Urothelium cell line (cell line): ENCODE results near the gene ANO9.
"Not testable (repeated sequence)": the region's sequence is repeated elsewhere in the genome, so short reads cannot be mapped to it uniquely, and the experiment has no call there.

Experiments used
- DNase-seq: peaks from one replicate; pipeline ENCODE4 v3.0.0; 2011; ENCODE audit warnings: low spot score, mixed read lengths
- FAIRE-seq: peaks from 2 replicates; lab custom pipeline; 2011; peaks lifted over from hg19 to GRCh38; lab: Jason Lieb, UNC

ANO9 gene

DNA sequence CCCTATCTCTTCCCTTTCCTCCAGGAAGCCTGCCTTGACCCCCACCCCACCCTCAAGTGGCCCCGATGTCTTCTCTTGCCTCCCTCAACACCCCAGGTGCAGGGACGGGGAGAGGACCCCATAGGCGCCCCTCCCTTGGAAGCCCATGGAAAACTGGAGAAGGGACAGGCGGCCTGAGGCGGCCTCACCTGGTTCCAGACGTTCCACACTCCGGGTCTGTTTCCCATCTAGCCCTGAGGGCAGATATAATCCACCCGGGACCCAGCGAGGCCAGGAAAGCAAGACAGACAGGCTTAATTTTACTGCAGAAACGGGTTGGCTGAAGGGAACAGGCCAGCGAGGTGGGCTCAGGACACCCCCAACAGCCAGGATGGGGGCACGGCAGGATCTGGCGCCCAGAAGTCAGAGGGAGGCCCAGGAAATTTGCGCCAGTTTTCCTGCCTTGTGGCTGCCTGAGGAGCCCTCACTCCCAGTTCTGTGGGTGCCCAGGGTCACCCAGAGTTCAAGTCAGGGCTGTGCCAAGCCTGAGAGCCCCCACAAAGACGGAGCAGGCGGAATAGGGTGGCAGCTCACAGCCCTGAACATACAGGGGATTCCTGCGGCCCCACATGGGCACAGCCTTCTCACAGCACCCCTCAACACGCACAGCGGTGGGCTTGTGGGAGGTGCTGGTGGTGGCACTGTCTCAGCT, 24.0 kb downstream of the ANO9 start:
- FAIRE-seq = no peak
- DNase-seq = no peak

DNA sequence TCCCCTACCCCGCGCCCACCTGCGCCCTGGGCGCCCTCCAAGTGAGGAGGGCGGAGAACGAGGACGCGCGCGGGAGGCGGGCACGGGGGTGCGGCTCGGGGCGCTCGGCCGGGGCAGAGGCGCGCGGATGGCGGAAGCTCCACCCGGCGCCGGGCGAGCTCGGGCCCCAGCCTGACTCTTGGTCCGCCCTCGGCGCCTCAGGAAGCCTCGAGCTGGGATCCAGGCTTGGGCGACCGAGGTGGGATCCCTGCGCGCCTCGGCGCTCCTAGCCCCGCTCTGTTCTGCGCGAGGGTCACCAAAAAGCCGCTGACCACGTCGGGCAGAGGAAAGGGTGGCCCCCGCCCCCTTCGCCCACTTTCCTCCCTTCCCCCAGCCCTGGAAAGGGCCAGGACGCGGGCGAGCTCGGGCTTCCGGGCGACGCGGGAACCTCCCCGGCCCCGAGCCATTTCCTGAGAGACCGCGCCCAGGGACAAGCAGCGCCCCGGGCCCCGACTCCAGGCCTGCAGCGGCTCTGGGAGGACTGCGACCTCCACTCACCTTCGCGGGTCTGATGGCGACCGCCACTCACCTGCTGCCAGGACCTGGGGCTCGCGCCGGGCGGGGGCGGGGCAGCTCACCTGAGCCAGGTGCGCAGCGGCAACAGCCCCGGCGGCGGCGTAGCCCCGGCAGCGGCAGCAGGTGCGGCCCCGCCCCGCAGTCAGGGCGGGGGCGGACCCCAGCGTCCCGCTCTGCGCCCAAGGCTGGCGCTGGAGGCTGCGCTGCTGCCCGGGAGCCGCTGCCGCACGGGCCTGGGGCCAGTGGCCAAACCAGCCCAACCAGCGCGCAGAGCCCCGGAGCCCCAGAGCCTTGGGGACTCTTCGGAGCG, 24.8 kb downstream of the ANO9 start:
- FAIRE-seq (no peak), DNase-seq (no peak)

DNA sequence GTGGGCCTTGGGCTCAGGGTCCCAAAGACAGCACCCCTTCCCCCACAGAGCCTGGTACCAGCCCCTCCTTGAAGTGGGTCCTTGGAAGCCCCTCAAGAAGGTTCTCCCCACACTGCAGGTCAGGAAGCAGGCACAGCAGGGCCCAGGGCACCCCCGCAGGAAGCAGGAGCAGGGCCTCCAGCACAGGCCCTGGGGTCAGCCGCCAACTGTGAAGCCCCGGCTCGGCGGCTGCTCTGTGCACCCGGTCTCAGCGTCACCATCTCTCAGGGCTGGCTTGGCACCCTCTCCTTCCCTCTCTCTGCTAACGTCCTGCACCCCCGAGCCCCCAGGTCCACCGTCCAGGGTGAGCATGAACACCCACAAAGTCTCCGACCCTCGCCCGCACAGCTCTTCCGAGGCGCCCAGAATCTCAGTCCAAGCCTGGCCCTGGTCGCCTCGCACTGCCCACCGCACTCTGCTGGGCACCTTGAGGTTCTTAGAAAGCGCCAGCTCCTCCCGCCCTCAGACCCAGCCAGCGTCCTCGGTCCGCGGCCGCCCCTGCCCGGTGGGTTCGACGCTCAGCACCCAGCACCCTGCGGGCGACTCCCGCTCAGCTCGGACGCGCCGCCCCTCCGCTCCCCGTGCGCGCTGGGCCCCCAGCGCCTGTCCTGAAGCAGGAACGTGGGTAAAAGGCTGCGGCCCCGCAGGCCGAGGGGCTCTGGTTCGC, 25.6 kb downstream of the ANO9 start:
- DNase-seq (no peak), FAIRE-seq (no peak)

DNA sequence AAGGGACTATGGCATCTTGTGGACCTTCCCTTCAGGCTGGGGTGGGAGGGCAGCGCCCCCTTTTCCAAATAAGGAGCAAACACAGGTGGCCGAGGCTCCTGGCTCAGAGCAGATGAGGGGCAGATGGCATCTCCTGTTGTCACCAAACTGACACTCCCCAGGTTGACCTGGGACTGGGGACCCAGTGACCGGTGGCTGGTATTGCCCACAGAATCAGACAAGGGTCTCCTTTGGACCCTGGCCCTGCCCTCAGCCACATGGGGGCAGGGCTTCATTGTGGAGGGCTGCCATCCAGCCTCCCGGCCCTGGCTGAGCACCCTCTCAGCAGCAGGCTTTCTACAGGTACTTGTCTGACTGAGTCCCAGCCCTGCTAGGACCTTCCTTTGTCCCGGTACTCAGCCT, 26.2 kb downstream of the ANO9 start:
- FAIRE-seq (no peak), DNase-seq (no peak)

- no peak for FAIRE-seq
These were observed 27.4 kb downstream of the ANO9 start for GRCh38 chr11:414318-414857.

GRCh38 chr11:413120-414081, 28.4 kb downstream of the ANO9 start:
- no peak for FAIRE-seq
- no peak for DNase-seq

More at GRCh38 chr11:414318-414857, 27.4 kb downstream of the ANO9 start:
- DNase-seq = no peak

DNA sequence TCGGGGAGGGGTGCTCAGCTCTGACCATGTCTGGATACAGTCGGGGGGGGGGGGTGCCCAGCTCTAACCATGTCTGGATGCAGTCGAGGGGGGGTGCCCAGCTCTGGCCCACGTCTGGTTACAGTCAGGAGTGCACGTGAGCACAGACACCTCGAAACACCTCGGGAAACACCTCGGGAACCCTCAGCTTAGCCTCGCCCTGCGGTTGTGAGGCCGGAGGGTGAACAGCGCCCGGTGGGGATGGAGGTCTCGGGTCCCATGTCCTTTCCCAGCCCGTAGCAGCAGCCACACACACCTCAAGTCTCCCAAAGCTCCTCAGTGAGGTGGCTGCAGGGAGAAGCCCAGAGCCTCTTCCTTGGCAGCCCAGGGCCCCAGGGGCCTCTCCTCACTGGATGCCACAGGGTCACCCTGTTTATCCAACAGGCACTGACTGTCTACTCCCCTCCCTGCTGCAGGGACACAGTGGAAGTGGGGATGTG, 29.1 kb downstream of the ANO9 start:
- no peak for DNase-seq

GRCh38 chr11:411520-411919, 30.3 kb downstream of the ANO9 start:
- not testable (repeated sequence) for FAIRE-seq, DNase-seq

More for the DNA sequence above, 29.1 kb downstream of the ANO9 start:
- no peak for FAIRE-seq

DNA sequence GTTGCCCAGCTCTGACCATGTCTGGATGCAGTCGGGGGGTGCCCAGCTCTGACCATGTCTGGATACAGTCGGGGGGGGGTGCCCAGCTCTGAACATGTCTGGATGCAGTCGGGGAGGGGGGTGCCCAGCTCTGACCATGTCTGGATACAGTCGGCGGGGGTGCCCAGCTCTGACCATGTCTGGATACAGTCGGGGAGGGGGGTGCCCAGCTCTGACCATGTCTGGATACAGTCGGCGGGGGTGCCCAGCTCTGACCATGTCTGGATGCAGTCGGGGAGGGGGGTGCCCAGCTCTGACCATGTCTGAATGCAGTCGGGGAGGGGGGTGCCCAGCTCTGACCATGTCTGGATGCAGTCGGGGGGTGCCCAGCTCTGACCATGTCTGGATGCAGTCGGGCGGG, 31.1 kb downstream of the ANO9 start:
- FAIRE-seq, DNase-seq: not testable (repeated sequence)

DNA sequence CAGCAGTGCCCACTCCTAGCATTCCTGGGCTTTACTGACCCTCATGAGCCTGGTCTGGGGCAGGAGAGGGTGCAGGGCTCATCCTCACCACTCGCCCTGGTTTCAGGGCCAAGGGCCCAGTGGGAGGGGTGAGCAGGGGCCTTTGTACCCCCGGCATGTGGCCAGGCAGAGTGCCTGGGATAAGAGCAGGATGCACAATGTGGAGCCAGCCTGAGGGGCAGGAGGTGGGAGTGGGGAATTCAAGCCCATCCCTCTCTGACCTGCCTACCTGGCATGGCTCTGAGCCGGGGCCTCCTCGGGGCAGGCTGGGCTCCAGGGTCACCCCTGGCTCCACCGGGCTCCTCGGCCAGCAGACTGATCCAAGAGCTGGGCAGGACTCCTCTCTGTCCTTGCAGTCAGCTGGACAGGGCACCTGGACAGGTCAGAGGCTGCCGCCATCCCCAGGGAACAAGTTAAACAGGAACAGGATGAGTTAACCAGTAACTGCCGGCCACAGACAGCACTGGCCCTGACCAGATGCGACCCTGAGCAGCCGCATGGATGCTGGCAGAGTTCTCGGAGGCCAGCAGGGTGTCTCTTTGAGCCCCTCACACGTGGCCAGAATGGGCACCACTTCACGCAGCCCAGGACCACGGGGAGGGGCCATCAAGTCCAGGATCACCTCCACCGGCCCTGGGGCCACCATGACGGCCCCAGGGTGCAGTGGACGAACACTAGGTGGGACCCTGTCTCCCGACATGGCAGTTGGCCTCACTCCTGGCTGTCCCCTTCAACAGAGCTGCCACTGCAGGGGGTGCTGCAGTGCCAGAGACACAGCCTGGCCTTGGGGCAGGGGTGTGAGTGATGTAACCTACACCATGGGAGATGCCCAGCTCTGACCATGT, 32.0 kb downstream of the ANO9 start:
- DNase-seq = no peak
- no peak for FAIRE-seq

DNA sequence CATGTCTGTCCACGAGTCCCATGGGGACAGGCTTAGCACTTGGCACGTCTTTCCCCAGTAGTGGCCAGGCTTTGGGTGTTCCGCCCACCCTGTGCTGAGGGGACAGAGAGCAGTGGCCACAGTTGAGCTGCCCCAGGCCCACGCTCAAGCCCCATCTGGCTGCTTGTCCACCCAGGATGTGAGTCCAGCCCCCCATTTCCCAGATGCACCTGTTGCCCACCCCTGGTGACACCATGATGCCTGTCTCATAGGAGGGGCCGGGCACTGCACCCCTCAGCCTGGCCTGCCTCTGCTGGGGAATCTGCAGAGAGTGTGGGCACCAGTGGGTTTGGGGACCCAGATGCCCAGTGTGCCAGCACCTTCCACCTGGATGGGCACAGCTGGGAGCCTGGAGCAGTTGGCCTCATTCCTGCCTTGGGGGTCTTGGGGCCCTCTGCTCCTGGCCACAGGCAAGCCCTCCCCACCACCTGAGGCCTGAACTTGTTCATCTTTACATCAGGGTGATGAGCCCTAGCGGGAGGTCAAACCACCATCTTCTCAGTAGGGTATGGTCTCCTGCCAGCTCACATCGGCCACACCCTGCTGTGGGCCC, 32.7 kb downstream of the ANO9 start:
- FAIRE-seq (no peak), DNase-seq (no peak)

- no peak for DNase-seq
- no peak for FAIRE-seq
These were observed 33.4 kb downstream of the ANO9 start for GRCh38 chr11:408154-409007.

- DNase-seq (no peak), FAIRE-seq (no peak)
These were observed 34.1 kb downstream of the ANO9 start for GRCh38 chr11:407651-408123.

GRCh38 chr11:406796-407650, 34.8 kb downstream of the ANO9 start:
- FAIRE-seq (no peak), DNase-seq (peak; percentile 73)

GRCh38 chr11:405954-406795, 35.6 kb downstream of the ANO9 start:
- FAIRE-seq = no peak
- no peak for DNase-seq
